ENCODE measurements around the gene TRPM3.

Gene TRPM3

GRCh38 chr9:70679845-70680244 lies 441.6 kb downstream of the TRPM3 start:
- TF ChIP-seq ZFX (IDR thresholded peaks at IDR 0.05) = no peak
- H3K27ac ChIP-seq = no peak overlapping the region

DNA sequence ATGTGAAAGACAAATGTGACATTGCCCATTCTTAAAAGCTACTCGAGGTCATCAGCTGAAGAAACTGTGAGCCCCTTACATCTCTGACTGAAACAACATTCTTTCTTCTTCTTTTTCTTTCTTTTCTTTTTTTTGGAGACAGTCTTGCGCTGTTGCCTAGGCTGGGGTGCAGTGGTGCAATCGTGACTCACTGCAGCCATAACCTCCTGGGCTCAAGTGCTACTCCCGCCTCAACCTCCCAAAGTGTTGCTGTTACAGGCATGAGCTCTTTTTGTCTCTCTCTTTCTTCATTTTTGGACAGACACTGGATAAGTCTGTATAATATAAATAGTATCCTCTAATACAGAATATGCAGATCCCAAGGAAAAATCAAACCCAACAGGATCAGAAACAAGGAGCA lies 443.3 kb downstream of the TRPM3 start:
- no peak overlapping the region for H3K27ac ChIP-seq
- no peak for TF ChIP-seq ZFX (IDR thresholded peaks at IDR 0.05)
- TF ChIP-seq CTCF (conservative IDR thresholded peaks at IDR 0.05) = no peak

DNA sequence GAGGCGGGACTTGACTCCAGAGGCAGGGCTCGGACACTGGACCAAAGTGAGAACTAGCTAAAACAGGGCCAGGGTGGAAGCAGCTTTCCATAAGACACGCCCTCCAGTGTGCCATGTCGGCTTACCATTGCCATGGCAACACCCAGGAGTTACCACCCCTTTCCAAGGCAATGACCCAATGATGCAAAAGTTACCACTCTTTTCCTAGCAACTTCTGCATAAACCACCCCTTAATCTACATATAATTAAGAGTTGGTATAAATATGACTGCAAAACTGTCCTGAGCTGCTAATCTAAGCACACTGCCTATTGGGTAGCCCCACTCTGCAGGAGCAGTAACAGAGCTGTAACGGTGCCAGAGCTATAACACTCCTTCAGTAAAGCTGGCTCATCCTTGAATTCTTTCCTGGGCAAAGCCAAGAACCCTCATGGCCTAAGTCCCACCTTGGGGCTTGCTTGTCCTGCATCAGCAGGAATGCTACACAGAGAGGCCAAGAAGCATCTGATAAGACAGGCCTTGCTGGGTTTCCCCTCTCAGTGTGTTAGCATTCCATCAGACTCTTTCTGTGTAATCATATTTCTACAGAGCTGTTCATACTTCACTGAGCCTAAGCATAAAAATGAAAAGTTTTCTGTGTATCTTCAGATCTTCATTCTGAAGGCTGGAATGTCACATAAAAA lies 444.2 kb downstream of the TRPM3 start:
- no peak overlapping the region for H3K27ac ChIP-seq
- TF ChIP-seq CTCF (conservative IDR thresholded peaks at IDR 0.05) = no peak
- TF ChIP-seq ZFX (IDR thresholded peaks at IDR 0.05) = no peak

GRCh38 chr9:70675868-70676370 lies 445.5 kb downstream of the TRPM3 start:
- TF ChIP-seq ZFX (IDR thresholded peaks at IDR 0.05) (no peak), CTCF (conservative IDR thresholded peaks at IDR 0.05) (no peak)
- H3K27ac ChIP-seq = no peak overlapping the region

- no peak for TF ChIP-seq ZFX (IDR thresholded peaks at IDR 0.05)
- TF ChIP-seq CTCF (conservative IDR thresholded peaks at IDR 0.05) = no peak
- H3K27ac ChIP-seq = no peak overlapping the region
Measured at GRCh38 chr9:70673844-70674243, 447.6 kb downstream of the TRPM3 start.

- TF ChIP-seq ZFX (IDR thresholded peaks at IDR 0.05) (no peak), CTCF (conservative IDR thresholded peaks at IDR 0.05) (no peak)
Measured at GRCh38 chr9:70672161-70672649, 449.2 kb downstream of the TRPM3 start.

GRCh38 chr9:70668751-70669150 lies 452.7 kb downstream of the TRPM3 start:
- no peak overlapping the region for H3K27ac ChIP-seq
- TF ChIP-seq ZFX (IDR thresholded peaks at IDR 0.05) = no peak
- TF ChIP-seq CTCF (conservative IDR thresholded peaks at IDR 0.05) = no peak

More at GRCh38 chr9:70672161-70672649, 449.2 kb downstream of the TRPM3 start:
- H3K27ac ChIP-seq = no peak overlapping the region

DNA sequence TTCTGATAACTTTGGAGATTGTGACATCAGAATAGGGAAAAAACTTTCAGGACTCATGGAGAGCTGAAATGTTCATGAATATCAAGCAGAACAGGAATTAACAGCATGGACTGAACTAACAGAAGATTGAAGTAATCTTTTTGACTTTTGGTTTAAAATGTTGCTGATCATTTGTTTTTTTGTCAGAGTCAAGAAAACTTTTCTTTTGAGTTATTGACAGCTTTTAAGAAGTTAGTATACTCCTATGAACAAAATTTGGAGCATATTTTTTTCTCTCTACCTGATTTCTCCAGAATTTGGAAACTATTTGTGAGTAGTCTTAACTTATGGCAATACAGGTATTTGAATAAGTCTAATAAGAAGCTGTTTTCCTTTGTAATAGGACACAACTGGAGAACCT lies 462.7 kb downstream of the TRPM3 start:
- no peak for TF ChIP-seq CTCF (conservative IDR thresholded peaks at IDR 0.05)
- TF ChIP-seq ZFX (IDR thresholded peaks at IDR 0.05) = no peak
- no peak overlapping the region for H3K27ac ChIP-seq

Measured in C4-2B (cell line).